Thymus (tissue), 14 donors: ENCODE data around the gene RIPK1. TPM values are rescaled to one million over a fixed set of nuclear protein-coding genes. Genes with fewer than 3 reads are reported as not detected.
"Not testable (repeated sequence)": the region's sequence is repeated elsewhere in the genome, so short reads cannot be mapped to it uniquely, and the experiment has no call there.

ENCODE experiments used
- DNase-seq, 9 donors: peaks; one replicate each; pipeline ENCODE4 v3.0.0-alpha.2; 2013; ENCODE audit warnings: low spot score in 9 of 9, low read depth in 6 of 9, missing footprints in 1 of 9
- H3K27ac ChIP-seq, 2 donors: one replicate each; pipeline ENCODE4 v1.5.1; 2013; ENCODE audit warnings: control low read depth in 1 of 2, low read depth in 1 of 2, low read length in 1 of 2, mild to moderate bottlenecking in 1 of 2, moderate library complexity in 1 of 2
- H3K27me3 ChIP-seq, 2 donors: one replicate each; pipeline ENCODE4 v1.5.1; 2013; ENCODE audit warnings: low read length in 1 of 2; ENCODE audit not compliant: control insufficient read depth in 2 of 2, insufficient read depth in 1 of 2
- H3K36me3 ChIP-seq, 2 donors: one replicate each; pipeline ENCODE4 v1.5.1; 2013; ENCODE audit warnings: low read length in 1 of 2, mild to moderate bottlenecking in 1 of 2, moderate library complexity in 1 of 2; ENCODE audit not compliant: control insufficient read depth in 2 of 2, insufficient read depth in 2 of 2
- H3K4me1 ChIP-seq, 2 donors: one replicate each; pipeline ENCODE4 v1.5.1; 2013; ENCODE audit warnings: low read length in 2 of 2; ENCODE audit not compliant: control insufficient read depth in 2 of 2, insufficient read depth in 2 of 2
- H3K4me3 ChIP-seq, 2 donors: one replicate each; pipeline ENCODE4 v1.5.1; 2013; ENCODE audit warnings: low read length in 2 of 2, control low read depth in 1 of 2, mild to moderate bottlenecking in 1 of 2
- H3K9me3 ChIP-seq, 2 donors: one replicate each; pipeline ENCODE4 v1.5.1; 2013; ENCODE audit warnings: low read length in 1 of 2, mild to moderate bottlenecking in 1 of 2; ENCODE audit not compliant: control insufficient read depth in 2 of 2, insufficient read depth in 1 of 2
- WGBS: extraction: QIAGEN DNeasy Blood & Tissue Kit; methylation state at CpG from one replicate; pipeline ENCODE4 v1.1.7; 2013; 5-methylcytosine and 5-hydroxymethylcytosine counted together
- long read RNA-seq, 10 donors: transcript quantifications; one replicate each; lab custom pipeline, GENCODE V29; 2026
- polyA plus RNA-seq: library from polyadenylated mRNA; stranded (reverse); fragments of 200-250 nt; gene quantifications from one replicate; pipeline ENCODE4 v1.2.3, GENCODE V29; 2013
- total RNA-seq: library from RNA; stranded (reverse); fragments of 120-200 nt; gene quantifications from one replicate; pipeline ENCODE4 v1.2.4, GENCODE V29; 2013
- donor health status: healthy.

RIPK1 gene
- total RNA-seq: 15.5 TPM
- 25.2 TPM for polyA plus RNA-seq
- long read RNA-seq, donor 1: 0 reads
- long read RNA-seq, donor 2: 0 reads
- long read RNA-seq, donor 3, full-length matches to known transcripts: 1 of 1 reads
- long read RNA-seq, donor 3, partial matches to known transcripts: 0 of 1 reads
- long read RNA-seq, donor 3, other reads (novel, unspliced or antisense): 0 of 1 reads
- long read RNA-seq, donor 4, full-length matches to known transcripts: 1 of 8 reads
- long read RNA-seq, donor 4, partial matches to known transcripts: 7 of 8 reads
- long read RNA-seq, donor 4, other reads (novel, unspliced or antisense): 0 of 8 reads
- long read RNA-seq, donor 5, full-length matches to known transcripts: 2 of 15 reads
- long read RNA-seq, donor 5, partial matches to known transcripts: 13 of 15 reads
- long read RNA-seq, donor 5, other reads (novel, unspliced or antisense): 0 of 15 reads
- long read RNA-seq, donor 6: 0 reads
- long read RNA-seq, donor 7, full-length matches to known transcripts: 2 of 2 reads
- long read RNA-seq, donor 7, partial matches to known transcripts: 0 of 2 reads
- long read RNA-seq, donor 7, other reads (novel, unspliced or antisense): 0 of 2 reads
- long read RNA-seq, donor 8, full-length matches to known transcripts: 1 of 1 reads
- long read RNA-seq, donor 8, partial matches to known transcripts: 0 of 1 reads
- long read RNA-seq, donor 8, other reads (novel, unspliced or antisense): 0 of 1 reads
- long read RNA-seq, donor 9, full-length matches to known transcripts: 2 of 2 reads
- long read RNA-seq, donor 9, partial matches to known transcripts: 0 of 2 reads
- long read RNA-seq, donor 9, other reads (novel, unspliced or antisense): 0 of 2 reads
- long read RNA-seq, donor 10, full-length matches to known transcripts: 1 of 1 reads
- long read RNA-seq, donor 10, partial matches to known transcripts: 0 of 1 reads
- long read RNA-seq, donor 10, other reads (novel, unspliced or antisense): 0 of 1 reads

GRCh38 chr6:3068329-3069214 is at the start of gene RIPK1:
Gene RIPK1, plus strand, starts transcription at chr6:3068494. Its CDS starts 8,330 bp downstream, at chr6:3076824.
- peaks cover 2 to 3% of the 10 kb centered on the region in 2 donors for H3K36me3 ChIP-seq
- peaks cover 5 to 20% of the 10 kb centered on the region in 2 donors for H3K4me1 ChIP-seq
- WGBS: under 1% methylated on average over 112 of the region's 112 CpGs

GRCh38 chr6:3019065-3019464 is 49.2 kb upstream of the RIPK1 start:
- H3K36me3 ChIP-seq: peaks cover 21 to 23% of the 10 kb centered on the region in 2 donors
- H3K4me1 ChIP-seq: peaks cover 3 to 18% of the 10 kb centered on the region in 2 donors
- H3K27me3 ChIP-seq: no peaks in the 10 kb centered on the region
- H3K9me3 ChIP-seq: no peaks in the 10 kb centered on the region
- no peak overlapping the region for H3K4me3 ChIP-seq
- H3K27ac ChIP-seq: no peak overlapping the region
- no peak for DNase-seq
- 91% methylated on average over 1 of the region's 1 CpG for WGBS

More at GRCh38 chr6:3068329-3069214, at the start of gene RIPK1:
- Histone ChIP-seq H3K9me3 (no peaks in the 10 kb centered on the region), H3K4me3 (peak within 1 kb of the TSS; percentile 69 to 86), H3K27me3 (peaks cover 0 to 14% of the 10 kb centered on the region in 2 donors), H3K27ac (peak within 1 kb of the TSS; percentile 97 to 99)
- DNase-seq: peak; percentile 65 to 95 (median 85)

GRCh38 chr6:3019749-3020320 is 48.5 kb upstream of the RIPK1 start:
- Histone ChIP-seq H3K27ac (no peak overlapping the region), H3K36me3 (peaks cover 15 to 20% of the 10 kb centered on the region in 2 donors), H3K4me1 (peaks cover 9 to 25% of the 10 kb centered on the region in 2 donors), H3K4me3 (no peak overlapping the region), H3K9me3 (no peaks in the 10 kb centered on the region), H3K27me3 (no peaks in the 10 kb centered on the region)
- WGBS: 97% methylated on average over 6 of the region's 6 CpGs
- DNase-seq: no peak

GRCh38 chr6:3020976-3021598 is 47.2 kb upstream of the RIPK1 start:
- 99% methylated on average over 2 of the region's 2 CpGs for WGBS
- Histone ChIP-seq H3K4me1 (peaks cover 18 to 37% of the 10 kb centered on the region in 2 donors), H3K36me3 (peaks cover 10 to 13% of the 10 kb centered on the region in 2 donors)
- not testable (repeated sequence) for H3K27ac ChIP-seq, H3K27me3 ChIP-seq, H3K4me3 ChIP-seq, DNase-seq, H3K9me3 ChIP-seq

- 26% methylated on average over 26 of the region's 26 CpGs for WGBS
- Histone ChIP-seq H3K27me3 (no peaks in the 10 kb centered on the region), H3K36me3 (peaks cover 4 to 8% of the 10 kb centered on the region in 2 donors), H3K9me3 (peaks cover 0 to 1% of the 10 kb centered on the region in 2 donors), H3K27ac (peak overlapping the region; percentile 90 to 97), H3K4me3 (peak overlapping the region; percentile 48 to 52), H3K4me1 (peaks cover 31 to 56% of the 10 kb centered on the region in 2 donors)
- peak in 2 of 9 donors; percentile 39 to 58 for DNase-seq
Measured at GRCh38 chr6:3022765-3023662, 45.3 kb upstream of the RIPK1 start.

GRCh38 chr6:3023663-3024483 is 44.4 kb upstream of the RIPK1 start:
- peaks cover 0 to 1% of the 10 kb centered on the region in 2 donors for H3K9me3 ChIP-seq
- 13% methylated on average over 32 of the region's 32 CpGs for WGBS
- no peaks in the 10 kb centered on the region for H3K27me3 ChIP-seq
- DNase-seq: peak in 8 of 9 donors; percentile 69 to 94 (median 86)
- H3K4me3 ChIP-seq: peak overlapping the region; percentile 48 to 52
- peak overlapping the region; percentile 90 to 97 for H3K27ac ChIP-seq
- peaks cover 31 to 60% of the 10 kb centered on the region in 2 donors for H3K4me1 ChIP-seq
- H3K36me3 ChIP-seq: peaks cover 4 to 8% of the 10 kb centered on the region in 2 donors
